Measurements from ENCODE around the gene EIF4E.
"Not testable (repeated sequence)": the region's sequence is repeated elsewhere in the genome, so short reads cannot be mapped to it uniquely, and the experiment has no call there.

The EIF4E gene

GRCh38 chr4:98921292-98921691, 7.6 kb downstream of the EIF4E start:
- in situ Hi-C loops (cut with HindIII; ENCODE audit: low sequenced_read_pairs) = no loop called here
- H3K4me3 ChIP-seq (ENCODE audit: low read depth, low read length) = no peak overlapping the region
- TF ChIP-seq CTCF (IDR thresholded peaks at IDR 0.05; ENCODE audit: low read depth, low read length, missing control alignments) = no peak
- DNase-seq (ENCODE audit: low read depth) = no peak

- TF ChIP-seq CTCF (IDR thresholded peaks at IDR 0.05; ENCODE audit: low read depth, low read length, missing control alignments) = no peak
- H3K4me3 ChIP-seq (ENCODE audit: low read depth, low read length) = no peak overlapping the region
- in situ Hi-C loops (cut with HindIII; ENCODE audit: low sequenced_read_pairs) = no loop called here
- peak; percentile 13 for DNase-seq (ENCODE audit: low read depth)
Measured at GRCh38 chr4:98919996-98920395, 8.9 kb downstream of the EIF4E start.

- DNase-seq (ENCODE audit: low read depth); H3K4me3 ChIP-seq (ENCODE audit: low read depth, low read length): not testable (repeated sequence)
- in situ Hi-C loops (cut with HindIII; ENCODE audit: low sequenced_read_pairs) = loop anchor here (5.0 kb wide), 1 partner anchor 78 kb away; no protein-coding TSS in a partner anchor
Measured at GRCh38 chr4:98910728-98911127, 18.2 kb downstream of the EIF4E start.

- no peak overlapping the region for H3K4me3 ChIP-seq (ENCODE audit: low read depth, low read length)
- in situ Hi-C loops (cut with HindIII; ENCODE audit: low sequenced_read_pairs) = loop anchor here (5.0 kb wide), 1 partner anchor 78 kb away; no protein-coding TSS in a partner anchor
- TF ChIP-seq CTCF (IDR thresholded peaks at IDR 0.05; ENCODE audit: low read depth, low read length, missing control alignments) = no peak
- DNase-seq (ENCODE audit: low read depth) = no peak
Measured at GRCh38 chr4:98909646-98910401, 19.1 kb downstream of the EIF4E start.

GRCh38 chr4:98908703-98909262, 20.1 kb downstream of the EIF4E start:
- in situ Hi-C loops (cut with HindIII; ENCODE audit: low sequenced_read_pairs) = no loop called here
- DNase-seq (ENCODE audit: low read depth) = no peak
- TF ChIP-seq CTCF (IDR thresholded peaks at IDR 0.05; ENCODE audit: low read depth, low read length, missing control alignments) = no peak
- no peak overlapping the region for H3K4me3 ChIP-seq (ENCODE audit: low read depth, low read length)

GRCh38 chr4:98908182-98908581, 20.8 kb downstream of the EIF4E start:
- no peak for TF ChIP-seq CTCF (IDR thresholded peaks at IDR 0.05; ENCODE audit: low read depth, low read length, missing control alignments)
- in situ Hi-C loops (cut with HindIII; ENCODE audit: low sequenced_read_pairs) = no loop called here
- no peak overlapping the region for H3K4me3 ChIP-seq (ENCODE audit: low read depth, low read length)
- DNase-seq (ENCODE audit: low read depth) = no peak

GRCh38 chr4:98905839-98906238, 23.1 kb downstream of the EIF4E start:
- no peak for DNase-seq (ENCODE audit: low read depth)
- TF ChIP-seq CTCF (IDR thresholded peaks at IDR 0.05; ENCODE audit: low read depth, low read length, missing control alignments) = no peak
- no peak overlapping the region for H3K4me3 ChIP-seq (ENCODE audit: low read depth, low read length)
- in situ Hi-C loops (cut with HindIII; ENCODE audit: low sequenced_read_pairs) = no loop called here

All from astrocyte of the cerebellum (primary cell).